ENCODE measurements around the gene C1QL2. TPM values are rescaled to one million over a fixed set of nuclear protein-coding genes. Genes with fewer than 3 reads are reported as not detected.

C1QL2 gene
- polyA plus RNA-seq (ENCODE audit: insufficient read length in 10 of 10) = not detected
- long read RNA-seq, donor 1 = 0 reads
- long read RNA-seq, donor 2 = 0 reads
- long read RNA-seq, donor 3 = 0 reads
- long read RNA-seq, donor 4 = 0 reads
- long read RNA-seq, donor 5 = 0 reads
- long read RNA-seq, donor 6 = 0 reads
- long read RNA-seq, donor 7 = 0 reads
- long read RNA-seq, donor 8 = 0 reads
- long read RNA-seq, donor 9 = 0 reads

- peak in 1 of 3 donors; percentile 12 for DNase-seq
Measured at GRCh38 chr2:119158563-119159347, at the start of gene C1QL2. Gene C1QL2, minus strand, starts transcription at chr2:119158751. Its CDS starts 482 bp downstream, at chr2:119158269.

- no peak for DNase-seq
Measured at GRCh38 chr2:119207447-119207846, 48.9 kb upstream of the C1QL2 start.

GRCh38 chr2:119206201-119206600 is 47.6 kb upstream of the C1QL2 start:
- no peak for DNase-seq

GRCh38 chr2:119205001-119205706 is 46.6 kb upstream of the C1QL2 start:
- DNase-seq = no peak

- no peak for DNase-seq
Measured at GRCh38 chr2:119204525-119204924, 46.0 kb upstream of the C1QL2 start.

- DNase-seq = no peak
Measured at GRCh38 chr2:119202610-119203310, 44.2 kb upstream of the C1QL2 start.

GRCh38 chr2:119201815-119202214 is 43.3 kb upstream of the C1QL2 start:
- DNase-seq = no peak

GRCh38 chr2:119198240-119198840 is 39.8 kb upstream of the C1QL2 start:
- no peak for DNase-seq

- DNase-seq = no peak
Measured at GRCh38 chr2:119197529-119198239, 39.1 kb upstream of the C1QL2 start.

GRCh38 chr2:119197126-119197405 is 38.5 kb upstream of the C1QL2 start:
- DNase-seq = no peak

GRCh38 chr2:119196301-119197125 is 38.0 kb upstream of the C1QL2 start:
- DNase-seq = no peak

- no peak for DNase-seq
Measured at GRCh38 chr2:119195887-119196286, 37.3 kb upstream of the C1QL2 start.

GRCh38 chr2:119195001-119195400 is 36.5 kb upstream of the C1QL2 start:
- DNase-seq = no peak

GRCh38 chr2:119192893-119193292 is 34.3 kb upstream of the C1QL2 start:
- no peak for DNase-seq

GRCh38 chr2:119190321-119191111 is 32.0 kb upstream of the C1QL2 start:
- DNase-seq = no peak

- no peak for DNase-seq
Measured at GRCh38 chr2:119184512-119184911, 26.0 kb upstream of the C1QL2 start.

GRCh38 chr2:119181791-119182445 is 23.4 kb upstream of the C1QL2 start:
- DNase-seq = no peak

- no peak for DNase-seq
Measured at GRCh38 chr2:119181391-119181790, 22.8 kb upstream of the C1QL2 start.

GRCh38 chr2:119180892-119181291 is 22.3 kb upstream of the C1QL2 start:
- no peak for DNase-seq
